ENCODE data around the gene OR13H1.
"Not testable (repeated sequence)": the region's sequence is repeated elsewhere in the genome, so short reads cannot be mapped to it uniquely, and the experiment has no call there.

Gene OR13H1
- total RNA-seq: 0 reads per million in 4 donors

- no peak for DNase-seq
Measured at GRCh38 chrX:131543774-131544173, at the start of gene OR13H1. TSS of gene OR13H1 (plus strand) at chrX:131544074. CDS start at chrX:131544074, 0 bp downstream.

- DNase-seq: not testable (repeated sequence)
Measured at GRCh38 chrX:131501556-131501955, 42.3 kb upstream of the OR13H1 start.

GRCh38 chrX:131513159-131513914 lies 30.5 kb upstream of the OR13H1 start:
- no peak for DNase-seq

- no peak for DNase-seq
Measured at GRCh38 chrX:131521824-131522223, 22.1 kb upstream of the OR13H1 start.

GRCh38 chrX:131544218-131544617 lies 344 bp downstream of the OR13H1 start:
- DNase-seq: no peak

- no peak for DNase-seq
Measured at GRCh38 chrX:131549011-131549410, 5.1 kb downstream of the OR13H1 start.

GRCh38 chrX:131552453-131552852 lies 8.6 kb downstream of the OR13H1 start:
- DNase-seq: not testable (repeated sequence)

- no peak for DNase-seq
Measured at GRCh38 chrX:131558562-131558961, 14.7 kb downstream of the OR13H1 start.

- DNase-seq: no peak
Measured at GRCh38 chrX:131564553-131565229, 20.8 kb downstream of the OR13H1 start.

GRCh38 chrX:131565909-131566308 lies 22.0 kb downstream of the OR13H1 start:
- DNase-seq: no peak

- no peak for DNase-seq
Measured at GRCh38 chrX:131571348-131571747, 27.5 kb downstream of the OR13H1 start.

GRCh38 chrX:131572372-131573014 lies 28.6 kb downstream of the OR13H1 start:
- DNase-seq: no peak

- DNase-seq: no peak
Measured at GRCh38 chrX:131577413-131577812, 33.5 kb downstream of the OR13H1 start.

GRCh38 chrX:131577999-131578734 lies 34.3 kb downstream of the OR13H1 start:
- DNase-seq: no peak

GRCh38 chrX:131578735-131579367 lies 35.0 kb downstream of the OR13H1 start:
- not testable (repeated sequence) for DNase-seq

- no peak for DNase-seq
Measured at GRCh38 chrX:131588995-131589394, 45.1 kb downstream of the OR13H1 start.

Data from T-helper 1 cell (primary cell).